A673 (cell line): Measurements from ENCODE around the gene ADSL. TPM values are rescaled to one million over a fixed set of nuclear protein-coding genes. Genes with fewer than 3 reads are reported as not detected.

Experiments
- BruUV-seq: library from RNA; stranded (reverse); fragments of 400-500 nt; replicated peaks from 2 replicates; lab custom pipeline; 2021; lab: Mats Ljungman, UMichigan
- CTCF ChIA-PET: fragments of 300-600 bp; sonication (Branson Sonifier 250); formaldehyde crosslinking; loops from one replicate; lab custom pipeline; 2022; ENCODE audit warnings: antibody characterized with exemption; lab: Charles Lee
- POLR2A ChIA-PET: fragments of 300-600 bp; sonication (Branson Sonifier 250); formaldehyde crosslinking; loops from one replicate; lab custom pipeline; 2022; ENCODE audit warnings: antibody characterized with exemption; ENCODE audit not compliant: low non-redundant PET; lab: Charles Lee
- DNase-seq: peaks from one replicate; pipeline ENCODE4 v3.0.0-alpha.2; 2015; ENCODE audit warnings: low spot score
- H3K27ac ChIP-seq: fragments of 200-600 bp; sonication (generic); 2 replicates; pipeline ENCODE4 v1.5.1; 2016; ENCODE audit warnings: mixed run types, low read depth, mild to moderate bottlenecking, mixed read lengths, antibody characterized with exemption, low read length; ENCODE audit not compliant: poor library complexity, severe bottlenecking
- H3K27me3 ChIP-seq: fragments of 200-600 bp; sonication (generic); replicated peaks from 2 replicates; pipeline ENCODE4 v1.6.1; 2017; ENCODE audit warnings: mixed run types, low read depth, mild to moderate bottlenecking, mixed read lengths, antibody characterized with exemption, low read length; ENCODE audit not compliant: insufficient read depth, poor library complexity
- H3K36me3 ChIP-seq: fragments of 200-600 bp; sonication (generic); 2 replicates; pipeline ENCODE4 v1.6.1; 2016; ENCODE audit warnings: mixed run types, mild to moderate bottlenecking, mixed read lengths, antibody characterized with exemption, low read length; ENCODE audit not compliant: insufficient read depth, poor library complexity, severe bottlenecking
- H3K4me1 ChIP-seq: fragments of 200-600 bp; sonication (generic); 2 replicates; pipeline ENCODE4 v1.6.1; 2017; ENCODE audit warnings: mixed run types, mild to moderate bottlenecking, mixed read lengths, antibody characterized with exemption, low read length; ENCODE audit not compliant: insufficient read depth, poor library complexity, severe bottlenecking
- H3K4me3 ChIP-seq: fragments of 200-600 bp; sonication (generic); 2 replicates; pipeline ENCODE4 v1.5.1; 2016; ENCODE audit warnings: low read depth, mixed run types, mild to moderate bottlenecking, mixed read lengths, low read length; ENCODE audit not compliant: poor library complexity, severe bottlenecking
- H3K9me3 ChIP-seq: fragments of 200-600 bp; sonication (generic); 2 replicates; pipeline ENCODE4 v1.6.1; 2016; ENCODE audit warnings: mixed run types, low read depth, mild to moderate bottlenecking, mixed read lengths, antibody characterized with exemption, low read length; ENCODE audit not compliant: poor library complexity, severe bottlenecking
- EZH2 ChIP-seq: fragments of 200-600 bp; sonication (generic); IDR thresholded peaks from 2 replicates; pipeline ENCODE4 v1.6.1; 2017; ENCODE audit warnings: borderline replicate concordance, low read depth, mild to moderate bottlenecking, mixed read lengths, antibody characterized with exemption, low read length; ENCODE audit not compliant: poor library complexity, severe bottlenecking
- intact Hi-C: fragments of 100-400 bp; cut with micrococcal nuclease; formaldehyde crosslinking; loops from one replicate; pipeline ENCODE4 v1.10.0; 2022; ENCODE audit not compliant: unreplicated experiment
- total RNA-seq: library from RNA; stranded (reverse); gene quantifications from 2 replicates; pipeline ENCODE4 v1.2.3, GENCODE V29; 2021
- TF ChIP-seq, protein P1 (sequence below): fragments of 300-800, 200-600 bp; sonication (generic); conservative IDR thresholded peaks from 2 replicates; pipeline ENCODE4 v1.5.1; 2017; ENCODE audit warnings: low read depth, mild to moderate bottlenecking, antibody characterized with exemption, low read length, moderate library complexity, mixed read lengths

The ADSL gene
- total RNA-seq, 1 experiment from 2014 or later = 133 TPM

DNA sequence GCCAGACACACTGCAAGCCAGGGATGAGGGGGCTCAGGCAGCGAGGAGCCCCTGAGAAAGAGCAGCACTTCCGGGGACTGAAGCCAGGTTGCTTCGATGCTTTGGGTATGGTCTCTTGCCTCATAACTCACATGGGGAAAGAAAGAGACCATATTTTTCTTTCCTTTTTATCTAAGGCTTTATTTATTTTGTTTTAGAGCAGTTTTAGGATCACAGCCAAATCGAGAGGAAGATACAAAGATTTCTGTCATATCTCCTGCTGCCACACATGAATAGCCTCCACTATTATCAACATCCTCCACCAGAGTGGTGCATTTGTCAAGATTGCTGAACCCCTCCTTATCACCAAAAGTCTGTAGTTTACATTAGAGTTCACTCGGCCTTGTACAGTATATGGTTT, 24.3 kb upstream of the ADSL start:
- TF ChIP-seq EZH2 = no peak
- TF ChIP-seq, protein P1, sequence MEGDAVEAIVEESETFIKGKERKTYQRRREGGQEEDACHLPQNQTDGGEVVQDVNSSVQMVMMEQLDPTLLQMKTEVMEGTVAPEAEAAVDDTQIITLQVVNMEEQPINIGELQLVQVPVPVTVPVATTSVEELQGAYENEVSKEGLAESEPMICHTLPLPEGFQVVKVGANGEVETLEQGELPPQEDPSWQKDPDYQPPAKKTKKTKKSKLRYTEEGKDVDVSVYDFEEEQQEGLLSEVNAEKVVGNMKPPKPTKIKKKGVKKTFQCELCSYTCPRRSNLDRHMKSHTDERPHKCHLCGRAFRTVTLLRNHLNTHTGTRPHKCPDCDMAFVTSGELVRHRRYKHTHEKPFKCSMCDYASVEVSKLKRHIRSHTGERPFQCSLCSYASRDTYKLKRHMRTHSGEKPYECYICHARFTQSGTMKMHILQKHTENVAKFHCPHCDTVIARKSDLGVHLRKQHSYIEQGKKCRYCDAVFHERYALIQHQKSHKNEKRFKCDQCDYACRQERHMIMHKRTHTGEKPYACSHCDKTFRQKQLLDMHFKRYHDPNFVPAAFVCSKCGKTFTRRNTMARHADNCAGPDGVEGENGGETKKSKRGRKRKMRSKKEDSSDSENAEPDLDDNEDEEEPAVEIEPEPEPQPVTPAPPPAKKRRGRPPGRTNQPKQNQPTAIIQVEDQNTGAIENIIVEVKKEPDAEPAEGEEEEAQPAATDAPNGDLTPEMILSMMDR = no peak
- POLR2A ChIA-PET = no interaction called here
- no peak for DNase-seq
- Histone ChIP-seq H3K27me3 (no peaks in the 10 kb centered on the region), H3K9me3 (no peaks in the 10 kb centered on the region), H3K4me3 (no peak overlapping the region), H3K36me3 (peaks cover 40% of the 10 kb centered on the region), H3K4me1 (no peaks in the 10 kb centered on the region), H3K27ac (no peak overlapping the region)
- BruUV-seq = no TSS peak
- intact Hi-C loops = no loop called here
- CTCF ChIA-PET = no interaction called here

DNA sequence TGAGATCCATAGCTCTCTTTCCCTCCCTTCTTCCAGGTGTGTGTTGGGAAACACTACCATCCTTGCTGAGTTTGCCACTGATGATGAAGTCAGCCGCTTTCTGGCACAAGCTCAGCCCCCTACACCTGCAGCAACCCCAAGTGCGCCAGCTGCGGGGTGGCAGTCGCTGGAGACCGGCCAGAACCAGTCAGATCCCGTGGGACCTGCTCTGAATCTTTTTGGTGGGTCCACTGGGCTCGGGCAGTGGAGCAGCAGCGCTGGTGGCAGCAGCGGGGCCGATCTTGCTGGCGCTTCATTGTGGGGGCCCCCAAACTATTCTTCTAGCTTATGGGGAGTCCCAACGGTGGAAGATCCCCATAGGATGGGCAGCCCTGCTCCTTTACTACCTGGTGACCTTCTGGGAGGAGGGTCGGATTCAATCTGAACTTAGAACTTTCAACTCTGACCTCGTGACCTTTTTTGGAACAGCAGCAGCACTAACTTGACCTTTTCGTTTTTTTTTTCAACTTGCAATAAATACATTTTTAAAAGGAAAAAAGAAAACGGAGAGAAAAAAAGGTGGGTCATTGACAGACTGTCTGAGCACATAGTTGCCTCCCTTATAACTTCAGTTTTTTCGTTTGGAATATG, 23.4 kb upstream of the ADSL start:
- Histone ChIP-seq H3K27me3 (no peaks in the 10 kb centered on the region), H3K9me3 (no peaks in the 10 kb centered on the region), H3K4me3 (no peak overlapping the region), H3K27ac (no peak overlapping the region), H3K36me3 (peaks cover 31% of the 10 kb centered on the region), H3K4me1 (no peaks in the 10 kb centered on the region)
- POLR2A ChIA-PET = no interaction called here
- BruUV-seq = no TSS peak
- no peak for DNase-seq
- intact Hi-C loops = no loop called here
- CTCF ChIA-PET = no interaction called here
- no peak for TF ChIP-seq EZH2

DNA sequence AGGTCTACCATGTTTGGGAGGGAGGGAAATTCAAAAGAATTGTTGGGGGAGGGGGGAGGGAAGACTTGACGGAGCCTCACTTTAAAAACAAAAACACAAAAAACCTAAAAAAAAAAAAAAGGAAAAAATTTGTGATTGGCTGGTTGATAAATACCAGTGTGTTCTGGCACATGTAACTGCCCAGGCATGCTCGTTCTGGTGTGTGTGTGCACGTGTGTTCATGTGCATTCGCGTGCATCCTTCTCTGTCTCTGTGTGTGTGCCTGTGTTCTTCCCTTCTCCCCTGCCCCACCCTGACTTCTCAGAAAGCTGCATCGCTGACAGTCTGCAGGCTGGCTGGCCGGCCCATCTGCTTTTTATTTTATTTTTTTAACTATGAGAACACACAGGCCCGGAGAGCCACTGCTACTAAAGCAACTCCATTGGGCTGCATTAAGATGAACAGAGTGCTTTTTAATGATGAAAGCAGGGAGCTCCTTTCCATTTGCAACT, 22.6 kb upstream of the ADSL start:
- Histone ChIP-seq H3K27ac (no peak overlapping the region), H3K4me3 (no peak overlapping the region), H3K27me3 (no peaks in the 10 kb centered on the region), H3K4me1 (no peaks in the 10 kb centered on the region), H3K9me3 (no peaks in the 10 kb centered on the region), H3K36me3 (peaks cover 28% of the 10 kb centered on the region)
- TF ChIP-seq, protein P1 = no peak
- no peak for TF ChIP-seq EZH2
- ChIA-PET CTCF (no interaction called here), POLR2A (no interaction called here)
- TSS peak; percentile 19 for BruUV-seq
- DNase-seq = no peak
- intact Hi-C loops = no loop called here
